HL-60/S4 treated with phorbol 12-myristate 13-acetate at 8.2 ng/mL for 4 days and 3 days (cell line): ENCODE data around the gene THAP5.

ENCODE experiments used
- in situ Hi-C: fragments of 300-500 bp; cut with MboI; formaldehyde crosslinking; loops from 2 replicates; pipeline ENCODE4 v1.15.0; 2022; ENCODE audit warnings: low sequenced_read_pairs

Gene THAP5

DNA sequence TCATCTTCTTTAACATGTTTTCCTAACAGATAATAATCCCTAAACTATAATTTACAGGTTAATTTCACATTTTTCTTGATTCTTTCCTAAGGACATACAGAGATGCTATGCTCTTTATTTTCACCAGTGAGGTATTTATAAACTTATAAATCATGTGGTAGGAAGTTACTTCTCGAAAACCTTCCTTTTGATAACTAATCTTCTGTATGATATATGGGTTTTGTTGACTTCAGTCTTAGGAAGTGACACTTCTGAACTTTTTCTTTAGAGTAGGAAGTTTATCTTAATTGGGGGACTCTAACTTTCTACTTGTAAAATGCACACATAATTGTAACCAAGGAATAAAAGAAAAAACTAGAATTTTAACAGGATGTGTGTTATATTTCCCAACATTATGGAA, 33.8 kb downstream of the THAP5 start:
- in situ Hi-C loops: no loop called here

GRCh38 chr7:108535257-108535656, 34.2 kb downstream of the THAP5 start:
- in situ Hi-C loops: no loop called here

- in situ Hi-C loops: no loop called here
These were observed 35.8 kb downstream of the THAP5 start for GRCh38 chr7:108533712-108534111.

DNA sequence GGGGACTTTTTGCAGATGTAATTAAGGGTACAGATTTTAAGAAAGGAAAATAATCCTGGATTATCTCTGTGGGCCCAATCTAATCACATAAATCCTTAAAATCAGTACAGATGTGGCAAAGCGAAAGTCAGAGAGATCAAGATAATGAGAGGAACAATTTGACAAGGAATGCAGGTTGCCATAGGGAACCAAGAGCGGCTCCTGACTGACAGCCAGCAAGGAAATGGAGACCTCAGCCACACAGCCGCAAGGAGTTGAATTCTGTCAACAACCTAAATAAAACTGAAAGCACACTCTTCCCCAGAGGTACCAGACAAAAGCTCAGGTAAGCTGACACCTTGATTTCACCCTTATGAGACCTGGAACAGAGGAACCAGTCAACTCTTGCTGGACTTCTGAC, 40.2 kb downstream of the THAP5 start:
- in situ Hi-C loops: no loop called here

- in situ Hi-C loops: no loop called here
These were observed 41.3 kb downstream of the THAP5 start for GRCh38 chr7:108528183-108528712.

DNA sequence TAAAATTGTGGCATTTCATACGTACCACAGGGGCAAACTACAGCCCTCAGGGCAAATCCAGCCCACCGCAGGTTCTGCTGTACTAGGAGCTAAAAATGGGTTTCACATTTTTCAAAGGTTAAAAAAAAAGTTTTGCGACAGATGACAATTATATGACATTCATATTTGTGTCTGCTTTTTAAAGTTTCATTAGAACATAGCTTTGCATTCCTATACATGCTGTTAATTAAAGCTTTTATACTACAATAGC, 42.8 kb downstream of the THAP5 start:
- in situ Hi-C loops: no loop called here

DNA sequence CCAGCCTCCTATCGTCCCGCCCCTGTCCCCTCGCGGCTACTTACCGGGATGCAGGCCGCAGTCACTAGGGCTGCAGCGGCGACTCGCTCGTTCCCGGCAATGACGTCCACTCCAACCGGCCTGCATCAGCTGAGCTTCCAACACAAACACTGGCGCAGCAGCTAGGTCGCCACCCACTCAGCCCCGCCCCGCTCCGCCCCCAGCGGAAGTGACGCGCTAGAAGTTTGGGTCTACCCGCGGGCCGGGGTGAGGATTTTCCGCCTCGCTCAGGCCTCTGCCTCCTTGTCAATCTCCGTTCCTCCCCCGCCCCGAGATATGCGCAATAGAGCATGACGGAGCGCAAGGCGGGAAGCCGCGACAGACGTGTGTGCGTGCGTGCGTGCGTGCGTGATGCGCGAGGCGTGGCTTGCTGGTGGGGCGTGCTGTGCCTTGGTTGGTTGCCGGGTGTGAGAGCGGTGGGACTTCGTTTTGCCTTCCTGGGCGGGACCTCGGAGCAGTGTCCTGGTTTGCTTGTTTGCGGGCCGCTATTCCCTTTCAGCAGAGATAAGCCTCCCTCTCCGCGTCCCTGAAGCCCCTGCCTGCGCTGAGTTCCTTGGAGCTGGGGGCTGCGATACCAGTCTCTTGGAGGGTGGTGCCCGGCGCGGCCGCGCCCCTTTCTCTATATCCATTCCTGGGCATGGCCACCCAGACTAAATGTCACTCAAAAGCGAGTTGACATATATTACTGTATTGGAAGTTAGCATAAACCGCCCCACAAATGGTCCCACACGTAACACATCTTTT, 43.3 kb downstream of the THAP5 start, which contains the start of gene PNPLA8:
Gene PNPLA8 (minus strand): TSS at position 151 of the 783 bp plus-strand sequence. CDS start 10,644 bp downstream, outside the sequence.
- in situ Hi-C loops: no loop called here

GRCh38 chr7:108525327-108525984, 44.0 kb downstream of the THAP5 start:
- in situ Hi-C loops: no loop called here

DNA sequence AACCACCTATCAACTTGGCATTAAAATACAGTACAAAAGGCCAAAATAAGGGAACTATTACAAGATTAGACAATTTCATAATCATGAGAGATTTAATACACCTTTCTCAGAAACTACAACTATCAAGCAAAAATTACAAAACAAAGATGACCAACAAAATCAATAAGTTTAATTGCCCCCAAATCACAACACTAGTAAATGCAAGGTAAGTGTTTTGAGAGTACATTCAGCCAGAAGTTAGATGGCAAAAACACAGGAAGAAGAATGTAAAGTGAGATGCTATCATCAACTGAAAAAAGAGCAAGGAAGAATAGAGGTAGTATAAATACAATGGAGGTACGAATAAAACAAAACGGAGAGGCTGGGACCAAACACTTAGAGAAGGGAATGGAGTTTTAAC, 46.7 kb downstream of the THAP5 start:
- in situ Hi-C loops: no loop called here

GRCh38 chr7:108517951-108518350, 51.6 kb downstream of the THAP5 start:
- in situ Hi-C loops: no loop called here

DNA sequence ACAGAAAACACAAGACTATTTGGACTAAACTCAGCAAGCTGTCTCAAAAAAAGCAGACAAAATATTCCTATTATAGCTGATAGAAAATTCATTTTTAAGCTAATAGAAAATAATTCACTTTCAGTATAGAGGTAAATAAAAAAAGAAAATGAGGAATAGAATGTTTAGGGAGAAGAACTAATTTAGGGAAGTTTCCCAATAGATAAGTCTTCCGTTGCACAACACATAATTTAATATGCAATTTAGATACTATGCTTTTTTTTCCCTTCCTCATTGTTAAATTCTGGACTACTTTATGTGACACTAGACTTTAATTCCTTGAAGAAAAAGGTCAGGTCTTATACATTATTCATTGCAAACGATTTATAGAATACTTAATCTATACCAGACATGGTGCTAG, 53.9 kb downstream of the THAP5 start:
- in situ Hi-C loops: no loop called here

GRCh38 chr7:108515013-108515412, 54.5 kb downstream of the THAP5 start:
- in situ Hi-C loops: no loop called here
